H1 (cell line): ENCODE data around the gene NXN. TPM values are rescaled to one million over a fixed set of nuclear protein-coding genes. Genes with fewer than 3 reads are reported as not detected.

Source experiments
- CTCF ChIA-PET: fragments of 300-600 bp; sonication (Branson Sonifier 250); formaldehyde crosslinking; loops from one replicate; lab custom pipeline; 2021; ENCODE audit not compliant: partially characterized antibody; lab: Charles Lee
- POLR2A ChIA-PET: fragments of 300-600 bp; sonication (Branson Sonifier 250); formaldehyde crosslinking; loops from one replicate; lab custom pipeline; 2021; ENCODE audit warnings: inconsistent platforms; ENCODE audit not compliant: partially characterized antibody; lab: Charles Lee
- DNase-seq, 2 experiments: peaks; one replicate each; pipeline versions ENCODE4 v3.0.0 to v3.0.0-alpha.2; 2010 to 2022; ENCODE audit warnings: low spot score in 2 of 2, low read depth in 1 of 2, mixed read lengths in 1 of 2
- FAIRE-seq: peaks from 2 replicates; lab custom pipeline; 2011; peaks lifted over from hg19 to GRCh38; lab: Jason Lieb, UNC
- H2AFZ ChIP-seq: 2 replicates; pipeline ENCODE4 v1.8.1; 2012; ENCODE audit warnings: low read length, inconsistent platforms
- H2AK5ac ChIP-seq: 2 replicates; pipeline ENCODE4 v1.6.1; 2013; ENCODE audit warnings: low read depth, low read length
- H2BK120ac ChIP-seq: replicated peaks from 2 replicates; pipeline ENCODE3; 2013; ENCODE audit warnings: low read depth, low read length, inconsistent platforms
- H2BK12ac ChIP-seq: 2 replicates; pipeline ENCODE4 v1.6.1; 2013; ENCODE audit warnings: low read depth, low read length
- H2BK15ac ChIP-seq: 2 replicates; pipeline ENCODE4 v1.6.1; 2013; ENCODE audit warnings: low read length
- H2BK20ac ChIP-seq: 2 replicates; pipeline ENCODE4 v1.6.1; 2013; ENCODE audit warnings: low read length
- H2BK5ac ChIP-seq: 2 replicates; pipeline ENCODE4 v1.6.1; 2013; ENCODE audit warnings: low read depth, low read length
- H3K14ac ChIP-seq: 2 replicates; pipeline ENCODE4 v1.6.1; 2013; ENCODE audit warnings: inconsistent platforms; ENCODE audit not compliant: insufficient read length
- H3K18ac ChIP-seq: 2 replicates; pipeline ENCODE4 v1.6.1; 2013; ENCODE audit warnings: low read length; ENCODE audit errors: extremely low read depth
- H3K23ac ChIP-seq: 2 replicates; pipeline ENCODE4 v1.6.1; 2013; ENCODE audit warnings: inconsistent platforms; ENCODE audit not compliant: insufficient read length
- H3K23me2 ChIP-seq: 2 replicates; pipeline ENCODE4 v1.6.1; 2013; ENCODE audit warnings: low read depth, low read length
- H3K27ac ChIP-seq: 2 replicates; pipeline ENCODE4 v1.6.1; 2011; ENCODE audit warnings: low read depth, low read length, inconsistent platforms
- H3K27me3 ChIP-seq, 4 experiments: replicated peaks in 1 of 4; 1 replicate in 1 of 4; 2 replicates in 3 of 4; pipeline versions ENCODE4 v1.6.1 to v1.8.1; 2011 to 2013; ENCODE audit warnings: low read length in 3 of 4, mild to moderate bottlenecking in 3 of 4, inconsistent platforms in 2 of 4, mixed read lengths in 2 of 4, moderate library complexity in 1 of 4; ENCODE audit not compliant: control insufficient read depth in 3 of 4, insufficient read depth in 3 of 4; ENCODE audit errors: extremely low read depth in 1 of 4
- H3K36me3 ChIP-seq, 4 experiments: 2 replicates each; pipeline versions ENCODE4 v1.6.1 to v1.8.1; 2011 to 2013; ENCODE audit warnings: mild to moderate bottlenecking in 4 of 4, low read length in 3 of 4, moderate library complexity in 2 of 4, control low read depth in 1 of 4, inconsistent platforms in 1 of 4; ENCODE audit not compliant: insufficient read depth in 4 of 4, control insufficient read depth in 2 of 4
- H3K4ac ChIP-seq: replicated peaks from 2 replicates; pipeline ENCODE3; 2013; ENCODE audit warnings: low read length, low read depth, mixed read lengths, inconsistent platforms; ENCODE audit not compliant: insufficient read length
- H3K4me1 ChIP-seq, 4 experiments: replicated peaks in 1 of 4; 1 replicate in 1 of 4; 2 replicates in 3 of 4; pipeline versions ENCODE4 v1.6.1 to v1.8.1; 2011 to 2013; ENCODE audit warnings: low read length in 3 of 4, inconsistent platforms in 2 of 4, mixed read lengths in 1 of 4; ENCODE audit not compliant: insufficient read depth in 4 of 4, control insufficient read depth in 3 of 4
- H3K4me2 ChIP-seq, 2 experiments: 2 replicates each; pipeline versions ENCODE4 v1.6.1 to v1.8.1; 2011 to 2013; ENCODE audit warnings: low read depth in 2 of 2, low read length in 2 of 2, control low read depth in 1 of 2, inconsistent platforms in 1 of 2, mild to moderate bottlenecking in 1 of 2; ENCODE audit not compliant: insufficient read depth in 1 of 2
- H3K4me3 ChIP-seq, 4 experiments: fragments of 200-600, 300-600 bp in 1 of 4; sonication (generic), shearing (Covaris generic), sonication (Bioruptor Twin) in 1 of 4; 2 replicates each; pipeline versions ENCODE4 v1.5.1 to v1.8.1; 2011 to 2016; ENCODE audit warnings: low read length in 4 of 4, low read depth in 3 of 4, control low read depth in 2 of 4, inconsistent platforms in 2 of 4, mild to moderate bottlenecking in 2 of 4, mixed read lengths in 1 of 4, moderate library complexity in 1 of 4; ENCODE audit not compliant: insufficient read depth in 2 of 4; ENCODE audit errors: extremely low read depth in 1 of 4
- H3K56ac ChIP-seq: replicated peaks from 2 replicates; pipeline ENCODE3; 2013; ENCODE audit warnings: low read depth, mild to moderate bottlenecking, mixed read lengths, low read length, inconsistent platforms; ENCODE audit not compliant: insufficient read length
- H3K79me1 ChIP-seq: 2 replicates; pipeline ENCODE4 v1.6.1; 2013; ENCODE audit warnings: low read depth, low read length, control low read depth
- H3K79me2 ChIP-seq, 2 experiments: 2 replicates each; pipeline versions ENCODE4 v1.6.1 to v1.8.1; 2012 to 2013; ENCODE audit warnings: low read length in 2 of 2, mild to moderate bottlenecking in 2 of 2, inconsistent platforms in 1 of 2; ENCODE audit not compliant: insufficient read depth in 2 of 2, control insufficient read depth in 1 of 2
- H3K9ac ChIP-seq, 4 experiments: replicated peaks in 1 of 4; 1 replicate in 1 of 4; 2 replicates in 3 of 4; pipeline versions ENCODE4 v1.6.1 to v1.8.1; 2011 to 2013; ENCODE audit warnings: low read depth in 3 of 4, low read length in 3 of 4, control low read depth in 2 of 4, mild to moderate bottlenecking in 2 of 4, moderate library complexity in 2 of 4, inconsistent platforms in 1 of 4; ENCODE audit errors: extremely low read depth in 1 of 4
- H3K9me3 ChIP-seq, 2 experiments: 2 replicates each; pipeline versions ENCODE4 v1.6.1 to v1.8.1; 2012 to 2013; ENCODE audit warnings: mild to moderate bottlenecking in 2 of 2, moderate library complexity in 2 of 2, control low read depth in 1 of 2, inconsistent platforms in 1 of 2, low read depth in 1 of 2, low read length in 1 of 2, mixed read lengths in 1 of 2; ENCODE audit not compliant: insufficient read depth in 2 of 2
- H4K20me1 ChIP-seq, 2 experiments: replicated peaks in 1 of 2; 2 replicates each; pipeline versions ENCODE3 to v1.8.1; 2011 to 2013; ENCODE audit warnings: inconsistent platforms in 2 of 2, low read length in 2 of 2, mild to moderate bottlenecking in 1 of 2; ENCODE audit not compliant: insufficient read depth in 2 of 2, control insufficient read depth in 1 of 2
- H4K5ac ChIP-seq: 2 replicates; pipeline ENCODE4 v1.6.1; 2013; ENCODE audit warnings: low read length, low read depth, mixed read lengths, inconsistent platforms; ENCODE audit not compliant: insufficient read length
- H4K8ac ChIP-seq: 2 replicates; pipeline ENCODE4 v1.8.0; 2013; ENCODE audit warnings: mild to moderate bottlenecking, moderate library complexity, low read length, inconsistent platforms; ENCODE audit not compliant: insufficient read depth; ENCODE audit errors: extremely low read depth
- H4K91ac ChIP-seq: replicated peaks from 2 replicates; pipeline ENCODE3; 2013; ENCODE audit warnings: low read length, mixed read lengths, inconsistent platforms; ENCODE audit not compliant: insufficient read length
- WGBS, 2 experiments: shearing (Covaris generic) in 1 of 2; methylation state at CpG; one replicate each; pipeline versions ENCODE4 v1.1.6 to v1.1.7; 2013 to 2015; ENCODE audit warnings: low lambda C conversion rate in 2 of 2, mixed read lengths in 2 of 2, inconsistent platforms in 1 of 2, low coverage in 1 of 2, missing lambda C conversion rate in 1 of 2; ENCODE audit not compliant: insufficient replicate concordance in 2 of 2, insufficient coverage in 1 of 2, insufficient read length in 1 of 2; ENCODE audit errors: extremely low coverage in 1 of 2, missing lambda C conversion rate in 1 of 2; 5-methylcytosine and 5-hydroxymethylcytosine counted together
- polyA plus RNA-seq, 7 experiments: library from polyadenylated mRNA; depleted of rRNA in 3 of 7; stranded (reverse) in 5 of 7; unstranded in 2 of 7; fragments of >200 nt in 5 of 7; fragments of 200-250 nt in 2 of 7; gene quantifications; 1 replicate in 5 of 7; 2 replicates in 1 of 7; 4 replicates in 1 of 7; pipeline versions ENCODE4 v1.2.1 to v1.2.3, GENCODE V29; 2011 to 2013; ENCODE audit warnings: missing spikeins in 2 of 7, mixed read lengths in 2 of 7
- total RNA-seq: library from RNA; stranded (reverse); fragmentation: NEBNext Ultra II Directional; extraction: Animal tissue kit (Norgen Biotek cat#: 25700); gene quantifications from 2 replicates; pipeline ENCODE4 v1.2.1, GENCODE V29; 2021

The NXN gene
- total and polyA plus RNA-seq, 2 of the 8 experiments (the other 6 are each of a cell fraction or from before 2014, with no cell fraction given): 94.1 to 107 TPM

DNA sequence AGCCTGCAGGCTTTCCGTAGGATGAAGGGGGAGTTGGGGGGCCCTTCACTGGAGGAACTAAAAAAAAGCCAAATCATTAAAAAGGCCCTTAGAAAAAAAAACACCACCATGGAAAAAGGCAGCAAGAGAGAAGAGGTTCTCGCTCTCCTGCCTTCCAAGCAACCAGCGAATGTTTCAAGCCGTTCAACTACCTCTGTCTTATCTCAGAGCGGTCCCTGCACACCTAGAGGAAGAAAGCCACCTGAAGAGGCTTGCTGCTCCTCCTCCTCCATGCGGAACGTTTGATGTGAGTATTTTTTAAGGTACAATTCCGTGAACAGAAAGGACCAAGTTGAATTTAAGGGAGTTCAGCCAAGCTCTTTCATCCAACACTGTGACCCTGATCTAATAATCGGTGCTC, 9.2 kb downstream of the NXN start:
- H3K27me3 ChIP-seq: no peaks in the 10 kb centered on the region
- no peaks in the 10 kb centered on the region; a peak in 2 of 8 replicates for H3K36me3 ChIP-seq
- no peak overlapping the region for H3K23ac ChIP-seq
- peak overlapping the region; percentile 68; the same call in 1 of the 2 replicates for H2AK5ac ChIP-seq
- no peak overlapping the region for H4K5ac ChIP-seq
- ChIA-PET POLR2A (interaction anchor here (0.6 to 1.8 kb wide), 3 partner anchors 8 to 80 kb away, joined by 4 to 5 read pairs (median 4); no protein-coding TSS in a partner anchor), CTCF (interaction anchor here (0.8 to 17.5 kb wide), 5 partner anchors 9 to 177 kb away, joined by 3 to 258 read pairs (median 4); no protein-coding TSS in a partner anchor)
- H3K9ac ChIP-seq: no peak overlapping the region
- H4K20me1 ChIP-seq: peaks cover 12% of the 10 kb centered on the region in 2 experiments
- H3K4ac ChIP-seq: no peak overlapping the region
- DNase-seq: no peak
- H3K4me1 ChIP-seq: peaks cover 8 to 31% (median 22%) of the 10 kb centered on the region in 4 experiments
- no peak overlapping the region for H3K56ac ChIP-seq
- FAIRE-seq: no peak
- no peaks in the 10 kb centered on the region for H3K9me3 ChIP-seq
- no peak overlapping the region for H2BK20ac ChIP-seq
- no peak overlapping the region for H3K27ac ChIP-seq
- no peak overlapping the region for H3K18ac ChIP-seq
- H3K4me2 ChIP-seq: peak overlapping the region; percentile 35 to 62; a peak in 3 of 4 replicates
- H2BK15ac ChIP-seq: no peak overlapping the region
- WGBS, 2 experiments: 78% methylated on average over 9 of the region's 9 CpGs; no CpG with 5 or more reads in 1 of the 2 experiments
- H2BK12ac ChIP-seq: no peak overlapping the region
- H4K8ac ChIP-seq: no peak overlapping the region
- no peak overlapping the region for H2BK120ac ChIP-seq
- H4K91ac ChIP-seq: no peak overlapping the region
- H2AFZ ChIP-seq: no peak overlapping the region
- H3K14ac ChIP-seq: no peak overlapping the region
- no peak overlapping the region for H3K4me3 ChIP-seq
- no peak overlapping the region for H2BK5ac ChIP-seq
- H3K79me2 ChIP-seq: peaks cover 20 to 92% of the 10 kb centered on the region in 2 experiments
- no peaks in the 10 kb centered on the region for H3K23me2 ChIP-seq
- peaks cover 30% of the 10 kb centered on the region for H3K79me1 ChIP-seq
